MM.1S (cell line): ENCODE data around the gene ITGB8.

ENCODE experiments used
- CTCF ChIP-seq: fragments of 300-600 bp; sonication (generic); IDR thresholded peaks from 2 replicates; pipeline ENCODE4 v1.5.1; 2016; ENCODE audit warnings: antibody characterized with exemption, low read length, mixed read lengths
- EZH2phosphoT487 ChIP-seq: fragments of 300-600 bp; sonication (generic); IDR thresholded peaks from 2 replicates; pipeline ENCODE4 v1.6.1; 2018; ENCODE audit warnings: antibody characterized with exemption, low read length

GRCh38 chr7:20290505-20291111, 40.1 kb upstream of the ITGB8 start:
- TF ChIP-seq CTCF: no peak
- TF ChIP-seq EZH2phosphoT487: no peak
